Trophoblast cell (in vitro differentiated cells and primary cell): ENCODE results near the gene ARID5A.
A peak's percentile ranks its signal among the peaks of the same experiment; 100 is the strongest.
"Not testable (repeated sequence)": the region's sequence is repeated elsewhere in the genome, so short reads cannot be mapped to it uniquely, and the experiment has no call there.

Experiments
- DNase-seq, 2 donors: peaks; one replicate each; pipeline ENCODE4 v3.0.0-alpha.2; 2016
- H2AFZ ChIP-seq: 2 replicates; pipeline ENCODE4 v1.6.1; 2013; ENCODE audit warnings: low read length, moderate library complexity, mild to moderate bottlenecking; ENCODE audit not compliant: insufficient read depth, poor library complexity
- H2AK5ac ChIP-seq: 2 replicates; pipeline ENCODE4 v1.6.1; 2013; ENCODE audit warnings: mild to moderate bottlenecking, low read length
- H2BK120ac ChIP-seq: 2 replicates; pipeline ENCODE4 v1.6.1; 2013; ENCODE audit warnings: low read length, mild to moderate bottlenecking, moderate library complexity; ENCODE audit not compliant: insufficient read depth, poor library complexity
- H2BK12ac ChIP-seq: 2 replicates; pipeline ENCODE4 v1.6.1; 2013; ENCODE audit warnings: mild to moderate bottlenecking, low read length, moderate library complexity
- H2BK5ac ChIP-seq: 2 replicates; pipeline ENCODE4 v1.6.1; 2013; ENCODE audit warnings: low read length, low read depth, moderate library complexity, mild to moderate bottlenecking; ENCODE audit not compliant: poor library complexity
- H3K14ac ChIP-seq: 2 replicates; pipeline ENCODE4 v1.6.1; 2013; ENCODE audit warnings: mild to moderate bottlenecking, low read length
- H3K18ac ChIP-seq: 2 replicates; pipeline ENCODE4 v1.6.1; 2013; ENCODE audit warnings: mild to moderate bottlenecking, low read length
- H3K23ac ChIP-seq: 2 replicates; pipeline ENCODE4 v1.6.1; 2013; ENCODE audit warnings: low read length
- H3K27ac ChIP-seq: 2 replicates; pipeline ENCODE4 v1.5.1; 2013; ENCODE audit warnings: low read depth, mild to moderate bottlenecking, inconsistent platforms, low read length, moderate library complexity
- H3K27me3 ChIP-seq: 2 replicates; pipeline ENCODE4 v1.6.1; 2013; ENCODE audit warnings: inconsistent platforms, mild to moderate bottlenecking, low read length, moderate library complexity; ENCODE audit not compliant: insufficient read depth
- H3K36me3 ChIP-seq, 2 experiments: 1 replicate in 1 of 2; 2 replicates in 1 of 2; pipeline ENCODE4 v1.6.1; 2013; ENCODE audit warnings: low read length in 2 of 2, mild to moderate bottlenecking in 2 of 2, moderate library complexity in 1 of 2; ENCODE audit not compliant: insufficient read depth in 2 of 2, control insufficient read depth in 1 of 2
- H3K4ac ChIP-seq: 2 replicates; pipeline ENCODE4 v1.6.1; 2013; ENCODE audit warnings: low read depth, mild to moderate bottlenecking, low read length, moderate library complexity
- H3K4me1 ChIP-seq, 2 experiments: 1 replicate in 1 of 2; 2 replicates in 1 of 2; pipeline ENCODE4 v1.6.1; 2013; ENCODE audit warnings: low read length in 2 of 2, mild to moderate bottlenecking in 2 of 2, moderate library complexity in 1 of 2; ENCODE audit not compliant: insufficient read depth in 2 of 2, control insufficient read depth in 1 of 2
- H3K4me2 ChIP-seq: 2 replicates; pipeline ENCODE4 v1.6.1; 2013; ENCODE audit warnings: inconsistent platforms, mild to moderate bottlenecking, low read length, moderate library complexity
- H3K4me3 ChIP-seq: 2 replicates; pipeline ENCODE4 v1.5.1; 2013; ENCODE audit warnings: mild to moderate bottlenecking, low read depth, low read length, inconsistent platforms
- H3K79me1 ChIP-seq: one replicate; pipeline ENCODE4 v1.6.1; 2013; ENCODE audit warnings: low read length
- H3K79me2 ChIP-seq: 2 replicates; pipeline ENCODE4 v1.6.1; 2013; ENCODE audit warnings: low read length, mild to moderate bottlenecking; ENCODE audit not compliant: control insufficient read depth, insufficient read depth, poor library complexity
- H3K9ac ChIP-seq: 2 replicates; pipeline ENCODE4 v1.6.1; 2013; ENCODE audit warnings: mild to moderate bottlenecking, low read length
- H3K9me3 ChIP-seq: 2 replicates; pipeline ENCODE4 v1.6.1; 2013; ENCODE audit warnings: low read depth, mild to moderate bottlenecking, control low read depth, inconsistent platforms, low read length; ENCODE audit not compliant: insufficient read depth
- H4K12ac ChIP-seq: 2 replicates; pipeline ENCODE4 v1.6.1; 2013; ENCODE audit warnings: low read depth, mild to moderate bottlenecking, low read length, moderate library complexity
- H4K8ac ChIP-seq: 2 replicates; pipeline ENCODE4 v1.6.1; 2013; ENCODE audit warnings: low read depth, mild to moderate bottlenecking, low read length, moderate library complexity
- H4K91ac ChIP-seq: one replicate; pipeline ENCODE4 v1.6.1; 2013; ENCODE audit warnings: low read depth, mild to moderate bottlenecking, low read length, moderate library complexity
- WGBS: extraction: QIAGEN DNeasy Blood & Tissue Kit; methylation state at CpG from one replicate; pipeline ENCODE4 v1.1.7; 2013; ENCODE audit warnings: missing lambda C conversion rate; ENCODE audit not compliant: insufficient read length, insufficient coverage; ENCODE audit errors: extremely low coverage; 5-methylcytosine and 5-hydroxymethylcytosine counted together

Gene ARID5A

GRCh38 chr2:96554293-96555145 is 18.0 kb downstream of the ARID5A start:
- no peak overlapping the region for H2BK12ac ChIP-seq

GRCh38 chr2:96555146-96555610 is 18.6 kb downstream of the ARID5A start:
- H3K14ac ChIP-seq, result no peak overlapping the region
- peaks cover 5 to 6% of the 10 kb centered on the region in 2 experiments for H3K4me1 ChIP-seq
- WGBS, result no CpG with 5 or more reads among the region's 14 CpGs

More at GRCh38 chr2:96554293-96555145, 18.0 kb downstream of the ARID5A start:
- Histone ChIP-seq H3K4me1 (peaks cover 5 to 6% of the 10 kb centered on the region in 2 experiments), H2AK5ac (no peak overlapping the region), H3K4me2 (no peak overlapping the region), H3K9me3 (no peaks in the 10 kb centered on the region), H3K18ac (no peak overlapping the region), H2AFZ (no peak overlapping the region), H4K91ac (no peak overlapping the region), H3K27me3 (no peaks in the 10 kb centered on the region), H4K8ac (no peak overlapping the region), H3K14ac (no peak overlapping the region), H2BK5ac (no peak overlapping the region), H3K4me3 (no peak overlapping the region), H4K12ac (no peak overlapping the region), H3K79me2 (no peaks in the 10 kb centered on the region), H3K36me3 (no peaks in the 10 kb centered on the region), H3K4ac (no peak overlapping the region), H3K27ac (no peak overlapping the region), H3K23ac (no peak overlapping the region), H3K9ac (no peak overlapping the region), H2BK120ac (no peak overlapping the region), H3K79me1 (no peaks in the 10 kb centered on the region)
- peak; percentile 54 to 70 for DNase-seq
- WGBS, result no CpG with 5 or more reads among the region's 35 CpGs

GRCh38 chr2:96556441-96557330 is 20.1 kb downstream of the ARID5A start:
- Histone ChIP-seq H3K23ac (no peak overlapping the region), H2BK12ac (no peak overlapping the region), H3K4me3 (no peak overlapping the region), H4K8ac (no peak overlapping the region), H3K79me2 (no peaks in the 10 kb centered on the region), H4K91ac (no peak overlapping the region), H2AFZ (no peak overlapping the region), H3K4me2 (peak overlapping the region; percentile 24), H2AK5ac (no peak overlapping the region), H3K9ac (no peak overlapping the region), H3K18ac (no peak overlapping the region), H3K14ac (no peak overlapping the region), H3K4ac (no peak overlapping the region), H2BK5ac (peak overlapping the region; percentile 26), H3K4me1 (peaks cover 5 to 6% of the 10 kb centered on the region in 2 experiments), H2BK120ac (no peak overlapping the region), H3K27me3 (no peaks in the 10 kb centered on the region), H4K12ac (no peak overlapping the region), H3K36me3 (no peaks in the 10 kb centered on the region), H3K79me1 (no peaks in the 10 kb centered on the region), H3K9me3 (no peaks in the 10 kb centered on the region), H3K27ac (no peak overlapping the region)
- no CpG with 5 or more reads among the region's 16 CpGs for WGBS
- peak; percentile 97 to 99 for DNase-seq

More at GRCh38 chr2:96555146-96555610, 18.6 kb downstream of the ARID5A start:
- Histone ChIP-seq H3K9me3 (no peaks in the 10 kb centered on the region), H3K18ac (no peak overlapping the region), H2BK12ac (no peak overlapping the region), H3K4me2 (no peak overlapping the region), H3K79me1 (no peaks in the 10 kb centered on the region), H3K9ac (no peak overlapping the region), H3K4me3 (no peak overlapping the region), H3K27me3 (no peaks in the 10 kb centered on the region), H2AK5ac (no peak overlapping the region), H4K12ac (no peak overlapping the region), H3K36me3 (no peaks in the 10 kb centered on the region), H4K8ac (no peak overlapping the region), H2AFZ (no peak overlapping the region), H2BK120ac (no peak overlapping the region), H3K79me2 (no peaks in the 10 kb centered on the region), H3K4ac (no peak overlapping the region), H3K27ac (no peak overlapping the region), H2BK5ac (no peak overlapping the region), H3K23ac (no peak overlapping the region), H4K91ac (no peak overlapping the region)
- DNase-seq, result no peak

GRCh38 chr2:96557421-96557820 is 20.9 kb downstream of the ARID5A start:
- H3K14ac ChIP-seq, DNase-seq, H3K9ac ChIP-seq, H3K4me1 ChIP-seq, H3K9me3 ChIP-seq, H2BK5ac ChIP-seq, H3K79me2 ChIP-seq, H4K91ac ChIP-seq, H3K4ac ChIP-seq, H4K8ac ChIP-seq, H2AK5ac ChIP-seq, H2BK12ac ChIP-seq, H3K4me2 ChIP-seq, H3K36me3 ChIP-seq, H3K27me3 ChIP-seq, H3K4me3 ChIP-seq, H2AFZ ChIP-seq, H2BK120ac ChIP-seq, H4K12ac ChIP-seq, H3K23ac ChIP-seq, H3K18ac ChIP-seq, H3K27ac ChIP-seq, H3K79me1 ChIP-seq: not testable (repeated sequence)
- WGBS, result no CpG with 5 or more reads among the region's 6 CpGs
